Epithelial cell of esophagus (primary cell): Measurements from ENCODE around the gene RAPH1.
"Not testable (repeated sequence)": the region's sequence is repeated elsewhere in the genome, so short reads cannot be mapped to it uniquely, and the experiment has no call there.

ENCODE experiments used
- DNase-seq: peaks from one replicate; pipeline ENCODE4 v3.0.0; 2010; ENCODE audit warnings: low read depth
- H3K4me3 ChIP-seq: 2 replicates; pipeline ENCODE4 v1.5.1; 2011; ENCODE audit warnings: mild to moderate bottlenecking, low read length, control low read depth
- CTCF ChIP-seq: IDR thresholded peaks from 2 replicates; pipeline ENCODE4 v1.5.1; 2011; ENCODE audit warnings: low read depth, mild to moderate bottlenecking, low read length, control low read depth, inconsistent platforms; ENCODE audit not compliant: insufficient read depth; ENCODE audit errors: missing control alignments

Gene RAPH1

GRCh38 chr2:203396667-203397066 is 138.4 kb downstream of the RAPH1 start:
- TF ChIP-seq CTCF: peak; percentile 30

DNA sequence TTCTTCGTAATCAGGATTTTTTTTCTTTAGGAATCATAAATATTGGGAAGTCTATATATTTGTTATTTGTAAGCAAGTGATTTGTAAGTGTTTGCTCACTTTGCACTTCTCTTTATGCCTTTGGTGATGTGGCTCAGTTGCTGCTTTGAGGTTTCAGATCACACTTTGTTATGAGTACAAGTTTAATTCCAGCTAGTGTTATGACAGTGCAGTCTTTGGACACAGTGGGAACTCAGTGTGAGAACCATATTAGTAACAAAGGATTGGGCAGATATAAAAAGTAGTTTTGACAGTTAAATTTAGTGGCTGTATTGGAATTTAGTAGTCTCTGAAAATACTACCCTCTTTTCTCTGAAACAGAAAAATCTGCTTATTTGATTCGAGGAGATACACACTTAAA is 139.2 kb downstream of the RAPH1 start:
- no peak for TF ChIP-seq CTCF
- no peak overlapping the region for H3K4me3 ChIP-seq
- DNase-seq: no peak

More at GRCh38 chr2:203396667-203397066, 138.4 kb downstream of the RAPH1 start:
- DNase-seq: no peak
- no peak overlapping the region for H3K4me3 ChIP-seq

- no peak for DNase-seq
- no peak for TF ChIP-seq CTCF
- H3K4me3 ChIP-seq: no peak overlapping the region
These were observed 140.4 kb downstream of the RAPH1 start for GRCh38 chr2:203394519-203395227.

DNA sequence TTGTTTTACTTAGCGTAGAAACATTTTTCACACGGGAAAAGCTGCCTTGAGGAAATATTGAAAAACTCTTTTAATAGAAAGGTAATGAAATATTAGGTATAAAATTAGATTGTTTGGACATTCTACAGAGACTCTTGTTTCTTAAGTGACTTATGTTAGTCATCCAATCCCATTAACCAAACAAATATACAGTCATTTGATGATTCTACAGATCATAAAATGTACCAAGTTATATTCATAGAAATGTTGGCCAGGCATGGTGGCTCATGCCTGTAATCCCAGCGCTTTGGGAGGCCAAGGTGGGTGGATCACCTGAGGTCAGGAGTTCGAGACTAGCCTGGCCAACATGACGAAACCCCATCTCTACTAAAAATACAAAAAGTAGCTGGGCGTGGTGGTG is 146.9 kb downstream of the RAPH1 start:
- DNase-seq, H3K4me3 ChIP-seq: not testable (repeated sequence)

GRCh38 chr2:203383038-203383437 is 152.1 kb downstream of the RAPH1 start:
- DNase-seq: peak; percentile 24
- no peak for TF ChIP-seq CTCF
- no peak overlapping the region for H3K4me3 ChIP-seq

- no peak for DNase-seq
- TF ChIP-seq CTCF: no peak
- H3K4me3 ChIP-seq: no peak overlapping the region
These were observed 155.9 kb downstream of the RAPH1 start for GRCh38 chr2:203379156-203379555.

- no peak for TF ChIP-seq CTCF
- H3K4me3 ChIP-seq: no peak overlapping the region
- no peak for DNase-seq
These were observed 158.9 kb downstream of the RAPH1 start for GRCh38 chr2:203376173-203376572.

GRCh38 chr2:203372706-203373105 is 162.4 kb downstream of the RAPH1 start:
- DNase-seq: not testable (repeated sequence)

More at GRCh38 chr2:203372706-203373105, 162.4 kb downstream of the RAPH1 start:
- H3K4me3 ChIP-seq: not testable (repeated sequence)
